ENCODE results near the gene SCO2.

Gene SCO2

GRCh38 chr22:50475652-50476002, 49.8 kb downstream of the SCO2 start:
- peaks cover 28% of the 10 kb centered on the region for H3K4me1 ChIP-seq (ENCODE audit: insufficient read depth, low read length)

GRCh38 chr22:50474710-50475651, 50.4 kb downstream of the SCO2 start, which contains the start of gene SBF1:
SBF1 (minus strand) TSS chr22:50475035; CDS start chr22:50474840, 195 bp downstream.
- peaks cover 34% of the 10 kb centered on the region for H3K4me1 ChIP-seq (ENCODE audit: insufficient read depth, low read length)

More at GRCh38 chr22:50475652-50476002, 49.8 kb downstream of the SCO2 start:
- Histone ChIP-seq H3K27me3 (ENCODE audit: control insufficient read depth in 1 of 2, insufficient read depth in 2 of 2, low read length in 2 of 2) (peaks cover 10 to 11% of the 10 kb centered on the region in 2 donors), H3K9ac (ENCODE audit: low read length) (peak overlapping the region; percentile 49), H3K36me3 (ENCODE audit: insufficient read depth, low read length) (no peaks in the 10 kb centered on the region), H3K9me3 (ENCODE audit: low read length) (no peaks in the 10 kb centered on the region), H3K27ac (ENCODE audit: low read depth, low read length) (peak overlapping the region; percentile 58), H3K4me3 (ENCODE audit: low read depth in 1 of 2, low read length in 2 of 2) (peak overlapping the region; percentile 60 to 71)

GRCh38 chr22:50473855-50474671, 51.3 kb downstream of the SCO2 start:
- H3K4me1 ChIP-seq (ENCODE audit: insufficient read depth, low read length), result peaks cover 38% of the 10 kb centered on the region
- H3K27me3 ChIP-seq (ENCODE audit: control insufficient read depth in 1 of 2, insufficient read depth in 2 of 2, low read length in 2 of 2), result no peaks in the 10 kb centered on the region
- H3K4me3 ChIP-seq (ENCODE audit: low read depth in 1 of 2, low read length in 2 of 2), result peak overlapping the region; percentile 71 to 79
- H3K27ac ChIP-seq (ENCODE audit: low read depth, low read length), result peak overlapping the region; percentile 68
- H3K9ac ChIP-seq (ENCODE audit: low read length), result peak overlapping the region; percentile 68
- H3K9me3 ChIP-seq (ENCODE audit: low read length), result no peaks in the 10 kb centered on the region
- no peaks in the 10 kb centered on the region for H3K36me3 ChIP-seq (ENCODE audit: insufficient read depth, low read length)

More at GRCh38 chr22:50474710-50475651, 50.4 kb downstream of the SCO2 start, which contains the start of gene SBF1:
- Histone ChIP-seq H3K9me3 (ENCODE audit: low read length) (no peaks in the 10 kb centered on the region), H3K4me3 (ENCODE audit: low read depth in 1 of 2, low read length in 2 of 2) (peak within 1 kb of the TSS; percentile 71 to 79), H3K27ac (ENCODE audit: low read depth, low read length) (peak within 1 kb of the TSS; percentile 68), H3K36me3 (ENCODE audit: insufficient read depth, low read length) (no peaks in the 10 kb centered on the region), H3K9ac (ENCODE audit: low read length) (peak within 1 kb of the TSS; percentile 68), H3K27me3 (ENCODE audit: control insufficient read depth in 1 of 2, insufficient read depth in 2 of 2, low read length in 2 of 2) (peaks cover 3 to 4% of the 10 kb centered on the region in 2 donors)
